Measurements from ENCODE around the gene CA14.

DNA sequence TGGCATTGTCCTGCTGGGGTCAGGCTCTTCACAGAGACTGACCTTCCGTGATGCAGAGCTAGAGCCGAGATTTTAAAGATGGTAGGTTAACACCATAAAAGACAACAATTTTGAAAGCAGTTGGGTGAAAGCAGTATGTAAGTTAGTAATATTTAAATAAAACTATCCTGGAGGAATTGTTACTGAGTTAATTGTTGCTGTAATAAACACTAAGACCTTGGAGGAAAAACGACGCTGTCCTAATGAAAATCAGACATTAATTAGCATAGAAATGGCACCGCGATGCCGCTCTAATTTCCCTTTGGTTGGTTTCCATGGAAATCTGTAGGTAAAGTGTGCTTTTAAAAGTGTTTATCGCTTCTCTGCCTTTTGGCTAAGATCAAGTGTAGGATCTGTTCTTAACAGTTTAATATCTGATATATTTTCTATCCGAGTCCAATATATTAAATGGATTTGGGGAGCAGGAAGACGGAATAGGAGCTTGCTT, 20.9 kb upstream of the CA14 start:
- TF ChIP-seq, protein P1, sequence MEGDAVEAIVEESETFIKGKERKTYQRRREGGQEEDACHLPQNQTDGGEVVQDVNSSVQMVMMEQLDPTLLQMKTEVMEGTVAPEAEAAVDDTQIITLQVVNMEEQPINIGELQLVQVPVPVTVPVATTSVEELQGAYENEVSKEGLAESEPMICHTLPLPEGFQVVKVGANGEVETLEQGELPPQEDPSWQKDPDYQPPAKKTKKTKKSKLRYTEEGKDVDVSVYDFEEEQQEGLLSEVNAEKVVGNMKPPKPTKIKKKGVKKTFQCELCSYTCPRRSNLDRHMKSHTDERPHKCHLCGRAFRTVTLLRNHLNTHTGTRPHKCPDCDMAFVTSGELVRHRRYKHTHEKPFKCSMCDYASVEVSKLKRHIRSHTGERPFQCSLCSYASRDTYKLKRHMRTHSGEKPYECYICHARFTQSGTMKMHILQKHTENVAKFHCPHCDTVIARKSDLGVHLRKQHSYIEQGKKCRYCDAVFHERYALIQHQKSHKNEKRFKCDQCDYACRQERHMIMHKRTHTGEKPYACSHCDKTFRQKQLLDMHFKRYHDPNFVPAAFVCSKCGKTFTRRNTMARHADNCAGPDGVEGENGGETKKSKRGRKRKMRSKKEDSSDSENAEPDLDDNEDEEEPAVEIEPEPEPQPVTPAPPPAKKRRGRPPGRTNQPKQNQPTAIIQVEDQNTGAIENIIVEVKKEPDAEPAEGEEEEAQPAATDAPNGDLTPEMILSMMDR (IDR thresholded peaks at IDR 0.05) = no peak
- TF ChIP-seq EP300 (IDR thresholded peaks at IDR 0.05) = no peak
- TF ChIP-seq POLR2A (IDR thresholded peaks at IDR 0.05) = no peak
